HepG2 (cell line): ENCODE measurements around the gene TK1. TPM values are rescaled to one million over a fixed set of nuclear protein-coding genes. Genes with fewer than 3 reads are reported as not detected.

ENCODE experiments used
- ATAC-seq: fragments of 200-7000 bp; cut with Tn5 transposase; 3 replicates; pipeline ENCODE4 v1.9.1; 2020; ENCODE audit warnings: mild to moderate bottlenecking, moderate library complexity
- BruUV-seq: library from RNA; stranded (reverse); fragments of 400-500 nt; replicated peaks from 2 replicates; lab custom pipeline; 2021; lab: Mats Ljungman, UMichigan
- CTCF ChIA-PET: fragments of 300-600 bp; formaldehyde crosslinking; extraction: SDS; loops from one replicate; lab custom pipeline; 2021; ENCODE audit warnings: low total read pairs, inconsistent platforms, low intra/inter-chr PET ratio; lab: Yijun Ruan, JAX
- POLR2A ChIA-PET: fragments of 350-600 bp; sonication (Branson Sonifier 250); formaldehyde crosslinking; loops from one replicate; lab custom pipeline; 2020; ENCODE audit warnings: antibody characterized with exemption, inconsistent platforms; lab: Yijun Ruan, JAX
- DNase-seq: peaks from one replicate; pipeline ENCODE4 v3.0.0-alpha.2; 2015; ENCODE audit warnings: low spot score
- FAIRE-seq: peaks from 3 replicates; lab custom pipeline; 2011; peaks lifted over from hg19 to GRCh38; lab: Jason Lieb, UNC
- H2AFZ ChIP-seq: one replicate; pipeline ENCODE4 v1.6.1; 2011; ENCODE audit warnings: low read length, inconsistent platforms
- H3K27ac ChIP-seq: fragments of 300-600 bp; 3 replicates; pipeline ENCODE4 v1.8.0; 2011; ENCODE audit warnings: mixed run types, mild to moderate bottlenecking, mixed read lengths, low read length, inconsistent platforms; ENCODE audit not compliant: insufficient read depth; ENCODE audit errors: extremely low read length
- H3K27me3 ChIP-seq, 2 experiments: fragments of 200-600 bp in 1 of 2; 2 replicates in 1 of 2; 3 replicates in 1 of 2; pipeline versions ENCODE4 v1.6.0 to v1.8.0; 2011; ENCODE audit warnings: low read length in 2 of 2, mild to moderate bottlenecking in 2 of 2, moderate library complexity in 2 of 2, inconsistent platforms in 1 of 2; ENCODE audit not compliant: insufficient read depth in 2 of 2, control insufficient read depth in 1 of 2
- H3K36me3 ChIP-seq, 2 experiments: fragments of 200-600 bp in 1 of 2; replicated peaks in 1 of 2; 2 replicates in 1 of 2; 3 replicates in 1 of 2; pipeline versions ENCODE4 v1.5.1 to v1.8.0; 2011; ENCODE audit warnings: low read length in 2 of 2, inconsistent platforms in 1 of 2; ENCODE audit not compliant: insufficient read depth in 2 of 2, control insufficient read depth in 1 of 2
- H3K4me1 ChIP-seq: 2 replicates; pipeline ENCODE4 v1.5.1; 2012; ENCODE audit warnings: low read length, inconsistent platforms; ENCODE audit not compliant: insufficient read depth
- H3K4me2 ChIP-seq: 2 replicates; pipeline ENCODE4 v1.6.0; 2011; ENCODE audit warnings: low read depth, low read length, inconsistent platforms
- H3K4me3 ChIP-seq, 3 experiments: fragments of 200-600 bp in 1 of 3; sonication (generic), shearing (Covaris generic) in 1 of 3; replicated peaks in 1 of 3; 2 replicates each; pipeline ENCODE4 v1.5.1; 2011 to 2016; ENCODE audit warnings: low read length in 3 of 3, inconsistent platforms in 2 of 3, low read depth in 2 of 3, mild to moderate bottlenecking in 2 of 3, control low read depth in 1 of 3, mixed read lengths in 1 of 3; ENCODE audit not compliant: insufficient read depth in 1 of 3
- H3K79me2 ChIP-seq: one replicate; pipeline ENCODE4 v1.6.1; 2011; ENCODE audit warnings: low read length, inconsistent platforms; ENCODE audit not compliant: insufficient read depth
- H3K9ac ChIP-seq: 2 replicates; pipeline ENCODE4 v1.6.0; 2011; ENCODE audit warnings: mild to moderate bottlenecking, low read depth, low read length, inconsistent platforms; ENCODE audit not compliant: insufficient read depth
- H3K9me3 ChIP-seq: 2 replicates; pipeline ENCODE4 v1.5.1; 2012; ENCODE audit warnings: mild to moderate bottlenecking, low read length
- H4K20me1 ChIP-seq: 2 replicates; pipeline ENCODE4 v1.6.0; 2011; ENCODE audit warnings: inconsistent platforms, mild to moderate bottlenecking, low read length, moderate library complexity; ENCODE audit not compliant: insufficient read depth
- AGO2 ChIP-seq: fragments of 200-400 bp; formaldehyde crosslinking; optimal IDR thresholded peaks from 2 replicates; pipeline ENCODE3; 2017; ENCODE audit warnings: mild to moderate bottlenecking, low read depth, low read length, moderate library complexity
- ATF6 ChIP-seq: sonication (generic); formaldehyde crosslinking; conservative IDR thresholded peaks from 2 replicates; pipeline ENCODE4 v1.4.0; 2020; ENCODE audit warnings: missing genetic modification reagents
- HNF4A ChIP-seq: sonication (generic); formaldehyde crosslinking; IDR thresholded peaks from 2 replicates; pipeline ENCODE4 v1.4.0; 2020; ENCODE audit warnings: missing genetic modification reagents
- KLF11 ChIP-seq: IDR thresholded peaks from 2 replicates; pipeline ENCODE4 v1.6.1; 2016; ENCODE audit warnings: missing compliant biosample characterization
- MEIS1 ChIP-seq: sonication (generic); formaldehyde crosslinking; IDR thresholded peaks from 2 replicates; pipeline ENCODE4 v1.9.0; 2021; ENCODE audit warnings: mild to moderate bottlenecking, missing genetic modification reagents, moderate library complexity, borderline replicate concordance
- RBFOX2 ChIP-seq: fragments of 200-400 bp; formaldehyde crosslinking; IDR thresholded peaks from 2 replicates; pipeline ENCODE4 v1.6.1; 2017; ENCODE audit warnings: low read depth, mild to moderate bottlenecking, low read length
- XBP1 ChIP-seq: sonication (generic); formaldehyde crosslinking; IDR thresholded peaks from 2 replicates; pipeline ENCODE4 v1.5.0; 2020; ENCODE audit warnings: missing genetic modification reagents
- ZNF12 ChIP-seq: sonication (generic); formaldehyde crosslinking; IDR thresholded peaks from 2 replicates; pipeline ENCODE4 v1.5.0; 2020; ENCODE audit warnings: missing genetic modification reagents
- ZNF460 ChIP-seq: sonication (generic); formaldehyde crosslinking; IDR thresholded peaks from 2 replicates; pipeline ENCODE4 v1.5.1; 2020; ENCODE audit warnings: missing genetic modification reagents, mild to moderate bottlenecking, borderline replicate concordance
- ZNF549 ChIP-seq: sonication (generic); formaldehyde crosslinking; IDR thresholded peaks from 2 replicates; pipeline ENCODE4 v1.5.0; 2020; ENCODE audit warnings: missing genetic modification reagents
- ZSCAN31 ChIP-seq: sonication (generic); formaldehyde crosslinking; IDR thresholded peaks from 2 replicates; pipeline ENCODE4 v1.5.0; 2020; ENCODE audit warnings: low read depth, mild to moderate bottlenecking, missing genetic modification reagents
- WGBS: methylation state at CpG from one replicate; pipeline ENCODE4 v1.1.6; 2017; ENCODE audit warnings: low lambda C conversion rate; 5-methylcytosine and 5-hydroxymethylcytosine counted together
- in situ Hi-C: cut with HindIII; loops from 2 replicates; pipeline ENCODE4 v1.10.0; 2017; ENCODE audit warnings: low pct_unique_long_range_greater_than_20kb; ENCODE audit not compliant: extremely low pct_ligation_motif_present
- intact Hi-C: fragments of 100-400 bp; cut with micrococcal nuclease; formaldehyde crosslinking; loops from one replicate; pipeline ENCODE4 v1.10.0; 2022; ENCODE audit not compliant: unreplicated experiment
- polyA plus RNA-seq, 8 experiments: library from polyadenylated mRNA; depleted of rRNA in 3 of 8; stranded (reverse) in 7 of 8; unstranded in 1 of 8; fragments of >200 nt; fragmentation: Illumina TruSeq in 4 of 8; extraction: Trizol in 4 of 8; gene quantifications; 2 replicates each; pipeline versions ENCODE4 v1.2.1 to v1.2.3, GENCODE V29; 2011 to 2016; ENCODE audit warnings: low read depth in 4 of 8, missing spikeins in 1 of 8, mixed read lengths in 1 of 8; ENCODE audit not compliant: insufficient read depth in 1 of 8
- total RNA-seq, 5 experiments: library from RNA; depleted of rRNA; stranded (reverse); fragments of >200 nt; fragmentation: Illumina TruSeq; extraction: Trizol; gene quantifications; 2 replicates each; pipeline ENCODE4 v1.2.3, GENCODE V29; 2016; ENCODE audit warnings: low read depth in 1 of 5

The TK1 gene
- total and polyA plus RNA-seq, 2 of the 13 experiments (the other 11 are each of a cell fraction or from before 2014, with no cell fraction given), result 45.0 to 96.0 TPM

- no peak for FAIRE-seq
- Histone ChIP-seq H4K20me1 (no peaks in the 10 kb centered on the region), H3K9me3 (no peaks in the 10 kb centered on the region), H3K4me2 (no peak overlapping the region), H3K27ac (no peak overlapping the region), H3K27me3 (peaks cover 2 to 11% of the 10 kb centered on the region in 2 experiments; a peak in 4 of 5 replicates), H3K4me1 (no peaks in the 10 kb centered on the region), H2AFZ (no peak overlapping the region), H3K9ac (no peak overlapping the region), H3K36me3 (peaks cover 22 to 40% of the 10 kb centered on the region in 2 experiments), H3K4me3 (no peak overlapping the region), H3K79me2 (peaks cover 3% of the 10 kb centered on the region)
- no peak for DNase-seq
- ChIA-PET CTCF (no interaction called here), POLR2A (no interaction called here)
- TF ChIP-seq ZNF12 (CRISPR knock-in tag) (no peak), HNF4A (CRISPR knock-in tag) (no peak), XBP1 (CRISPR knock-in tag) (no peak), KLF11 (CRISPR knock-in tag) (no peak), AGO2 (peak; percentile 75), ZNF460 (CRISPR knock-in tag) (no peak), RBFOX2 (peak; percentile 40), ZSCAN31 (CRISPR knock-in tag) (no peak), ATF6 (CRISPR knock-in tag) (no peak), MEIS1 (CRISPR knock-in tag) (no peak), ZNF549 (CRISPR knock-in tag) (no peak)
- intact Hi-C loops, result no loop called here
- no TSS peak for BruUV-seq
- in situ Hi-C loops, result no loop called here
- WGBS, result 97% methylated on average over 26 of the region's 27 CpGs
- no peak for ATAC-seq
These were observed 37.6 kb upstream of the TK1 start for GRCh38 chr17:78224231-78225087.
